HG03457 (cell line): ENCODE results near the gene GBX1.

Experiments used
- ATAC-seq: cut with Tn5 transposase; IDR thresholded peaks from one replicate; pipeline ENCODE4 v1.9.1; 2021; ENCODE audit warnings: moderate number of reproducible peaks; ENCODE audit not compliant: unreplicated experiment

GBX1 gene

DNA sequence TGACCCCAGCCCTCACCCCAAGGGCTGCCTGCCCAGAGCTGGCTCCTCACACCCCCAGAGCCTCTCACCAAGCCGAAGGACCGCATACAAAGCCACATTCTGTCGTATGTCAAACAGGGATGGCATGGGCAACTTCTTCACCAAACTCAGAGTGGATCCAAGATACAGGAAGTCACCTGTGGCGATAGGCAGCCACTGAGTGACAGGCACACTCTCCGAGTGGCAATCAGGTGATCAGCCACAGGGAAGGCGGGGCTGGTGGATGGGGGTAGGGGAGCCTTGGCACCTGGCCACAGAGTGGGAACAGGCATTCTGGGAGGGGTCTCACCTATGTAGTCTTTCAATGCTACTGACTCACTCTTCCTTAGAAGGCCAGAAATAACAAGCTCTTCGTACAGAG lies 26.7 kb upstream of the GBX1 start:
- ATAC-seq: no peak

DNA sequence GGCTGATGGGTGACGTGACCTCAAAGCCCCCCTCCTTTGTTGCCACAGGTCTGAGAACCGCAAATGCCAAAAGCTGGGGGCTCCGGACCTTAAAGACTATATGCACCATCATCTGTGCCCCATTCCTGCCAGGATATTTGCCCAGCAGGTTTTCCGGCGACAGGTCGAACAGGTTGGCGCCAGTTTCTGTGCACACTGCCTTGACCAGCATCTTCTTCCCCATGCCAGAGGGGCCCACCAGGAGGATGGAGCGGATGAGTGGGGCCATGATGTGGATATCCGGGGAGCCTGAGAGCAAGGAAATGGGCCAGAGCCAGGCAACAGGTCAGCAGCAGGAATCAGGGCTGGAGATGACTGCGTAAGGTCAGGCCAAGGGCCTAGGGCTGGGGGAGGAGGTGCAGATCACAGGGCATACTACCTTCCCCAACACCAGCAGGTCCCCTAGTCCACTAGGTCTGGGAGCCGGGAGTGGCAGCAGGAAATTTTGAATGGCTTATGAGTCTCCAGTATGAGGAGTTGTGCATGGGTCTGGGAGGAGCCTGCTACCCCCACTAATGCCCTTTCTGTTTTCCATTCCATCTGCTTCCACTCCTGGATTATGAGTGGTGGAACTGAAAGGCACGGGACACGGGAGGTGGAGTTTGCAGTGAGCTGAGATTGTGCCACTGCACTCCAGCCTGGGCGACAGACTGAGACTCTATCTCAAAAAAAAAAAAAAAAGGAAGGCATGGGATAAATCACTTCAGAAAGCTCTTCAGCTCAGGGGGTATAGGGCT lies 25.9 kb upstream of the GBX1 start:
- ATAC-seq: no peak

DNA sequence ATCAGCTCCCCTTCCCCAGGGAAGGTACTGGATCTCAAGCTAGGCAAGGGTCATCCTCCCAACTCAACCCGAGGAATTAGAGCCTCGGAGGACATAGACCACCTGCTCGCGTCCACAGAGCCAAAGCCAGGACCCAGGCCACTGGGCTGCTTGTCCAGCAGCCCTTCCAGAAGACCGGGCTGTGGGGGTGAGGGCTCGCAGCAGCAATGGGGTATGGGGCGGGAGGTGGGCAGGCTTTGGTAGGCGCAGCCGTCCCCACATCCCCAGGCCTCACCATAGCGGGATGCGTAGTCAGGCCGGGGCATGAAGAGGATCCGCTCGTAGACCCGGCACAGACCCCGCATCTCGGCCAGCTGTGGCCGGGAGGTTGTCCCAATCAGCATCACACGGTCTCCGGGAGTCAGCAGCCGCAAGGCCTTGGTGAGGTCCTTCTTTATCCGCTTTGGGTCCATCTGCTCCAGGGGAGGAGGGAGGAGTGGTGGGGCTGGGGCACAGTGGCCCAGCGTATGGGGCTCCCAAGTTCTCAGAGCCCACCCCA lies 24.6 kb upstream of the GBX1 start:
- ATAC-seq: no peak

DNA sequence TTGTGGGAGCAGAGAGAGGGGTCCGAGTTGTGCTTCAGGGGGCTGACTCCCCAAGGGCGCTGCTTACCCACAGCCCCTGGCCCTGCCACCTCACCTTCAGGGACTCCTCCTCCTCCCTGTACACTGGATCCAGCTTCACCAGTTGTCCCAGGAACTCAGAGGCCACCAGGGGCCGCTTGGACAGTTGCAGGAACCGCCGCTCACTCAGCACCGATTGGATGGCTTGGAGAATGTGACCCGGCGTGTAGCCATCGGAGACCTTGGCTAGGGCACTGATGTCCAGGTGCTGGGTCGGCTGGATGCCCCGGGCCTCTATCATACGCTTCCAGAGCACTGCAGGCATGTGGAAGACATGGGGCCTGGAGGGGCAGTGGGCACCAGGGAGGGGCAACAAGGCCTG lies 24.1 kb upstream of the GBX1 start:
- no peak for ATAC-seq

DNA sequence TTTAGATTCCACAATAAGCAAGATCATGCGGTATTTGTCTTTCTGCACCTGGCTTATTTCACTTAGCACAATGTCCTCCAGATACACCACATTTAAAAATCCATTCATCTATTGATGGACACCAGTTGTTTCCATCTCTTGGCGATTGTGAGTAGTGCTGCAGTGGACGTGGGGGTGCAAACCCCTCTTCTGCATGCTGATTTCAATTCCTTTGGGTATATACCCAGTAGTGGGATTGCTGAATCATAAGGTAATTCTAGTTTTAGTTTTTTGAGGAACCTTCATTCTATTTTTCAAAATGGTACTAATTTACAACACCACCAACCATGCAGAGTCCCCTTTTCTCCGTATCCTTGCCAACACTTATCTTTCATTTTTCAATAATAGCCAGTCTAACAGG lies 21.5 kb upstream of the GBX1 start:
- ATAC-seq: no peak

DNA sequence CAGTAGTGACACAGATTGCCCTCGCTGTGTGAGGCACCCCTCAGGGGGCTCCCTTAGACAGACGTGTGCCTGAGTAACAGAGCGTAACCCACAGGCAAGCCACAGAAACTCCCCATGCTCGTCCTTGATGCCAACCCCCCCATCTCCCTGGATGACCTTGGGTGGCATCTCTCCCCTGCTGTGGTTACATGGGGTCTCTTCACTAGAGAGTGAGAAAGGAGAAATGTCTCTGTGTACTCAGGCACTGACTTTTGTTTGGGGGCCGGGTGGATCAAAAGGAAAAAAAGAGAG lies 20.7 kb upstream of the GBX1 start:
- ATAC-seq: no peak

DNA sequence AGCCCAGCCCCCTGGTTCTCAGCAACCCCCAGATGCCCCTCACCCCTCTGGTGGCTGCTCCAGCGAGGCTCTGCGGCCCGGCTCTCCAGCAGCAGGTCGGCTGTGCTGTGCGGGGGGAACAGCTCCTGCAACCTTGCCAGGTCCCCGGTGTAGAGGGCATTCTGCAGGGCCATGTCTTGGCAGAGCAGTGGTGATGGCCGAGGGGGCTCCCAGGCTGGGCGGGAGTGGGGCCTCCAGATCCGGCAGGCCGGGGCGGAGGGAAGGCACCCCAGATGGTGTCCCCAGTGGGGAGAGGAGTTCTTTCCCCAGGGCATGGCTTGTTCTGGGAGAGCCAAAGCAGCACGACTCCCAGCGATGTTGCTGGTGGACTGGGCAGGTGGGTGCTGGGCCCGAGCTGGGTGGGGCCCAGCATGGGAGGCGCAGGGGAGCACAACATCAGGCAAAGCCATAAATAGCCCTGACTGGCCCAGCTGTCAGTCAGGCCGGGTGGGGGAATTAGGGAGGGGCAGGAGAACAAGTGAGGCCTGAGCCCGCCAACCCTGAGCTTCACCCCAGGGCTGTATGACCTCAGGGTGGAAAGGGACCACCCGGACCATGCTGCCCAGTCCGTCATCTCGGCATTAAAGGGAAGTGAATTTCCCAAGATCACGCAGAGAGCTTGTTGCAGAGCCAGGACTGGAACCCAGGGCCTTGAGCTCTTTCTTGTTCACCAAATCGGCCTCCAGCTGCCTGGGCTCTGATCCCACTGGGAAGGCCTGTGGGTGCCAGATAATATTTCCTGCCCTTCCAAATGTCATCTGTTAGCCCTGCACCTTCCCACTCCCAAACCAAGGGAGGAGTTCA lies 20.1 kb upstream of the GBX1 start:
- no peak for ATAC-seq

DNA sequence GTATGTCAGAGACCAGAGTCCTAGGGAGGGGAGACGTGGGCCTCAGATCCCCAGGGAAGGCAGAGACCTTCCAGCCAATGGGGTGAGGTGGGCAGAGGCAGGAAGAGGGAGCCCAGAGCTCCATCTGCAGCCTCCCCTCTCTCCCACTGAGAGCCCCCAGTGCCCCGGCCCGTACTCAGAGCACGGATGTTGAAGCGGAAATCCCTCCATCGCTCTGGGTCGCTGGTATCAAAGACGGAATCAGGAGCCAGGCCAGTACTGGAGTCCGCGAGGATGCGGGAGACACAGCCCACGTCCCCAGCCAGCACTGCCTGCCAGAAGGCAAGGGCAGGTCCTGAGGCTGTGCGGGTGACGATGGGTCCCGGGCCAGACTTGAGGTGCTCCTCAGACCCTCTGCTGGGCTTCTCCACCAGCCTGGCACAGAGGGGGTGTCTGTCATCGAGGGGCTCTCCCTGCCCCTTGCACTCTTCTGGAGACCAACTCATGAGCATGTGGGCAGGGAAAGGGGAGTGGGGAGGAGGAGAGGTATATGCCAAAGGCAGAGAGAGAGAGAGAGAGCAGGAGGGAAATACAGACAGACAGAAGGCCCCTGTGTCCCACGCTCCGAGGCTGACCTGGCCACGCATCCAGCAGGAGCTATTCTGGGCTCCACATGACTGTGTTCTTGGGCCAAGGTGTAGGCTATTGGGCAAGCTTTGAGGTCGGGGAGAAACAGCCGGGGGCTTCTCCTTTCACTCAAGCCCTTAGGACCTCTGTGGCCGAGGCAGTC lies 19.3 kb upstream of the GBX1 start, which contains the start of gene ASB10:
ASB10 (minus strand) TSS at position 611 of the 769 bp plus-strand sequence; CDS start at position 491, 120 bp downstream.
- no peak for ATAC-seq

DNA sequence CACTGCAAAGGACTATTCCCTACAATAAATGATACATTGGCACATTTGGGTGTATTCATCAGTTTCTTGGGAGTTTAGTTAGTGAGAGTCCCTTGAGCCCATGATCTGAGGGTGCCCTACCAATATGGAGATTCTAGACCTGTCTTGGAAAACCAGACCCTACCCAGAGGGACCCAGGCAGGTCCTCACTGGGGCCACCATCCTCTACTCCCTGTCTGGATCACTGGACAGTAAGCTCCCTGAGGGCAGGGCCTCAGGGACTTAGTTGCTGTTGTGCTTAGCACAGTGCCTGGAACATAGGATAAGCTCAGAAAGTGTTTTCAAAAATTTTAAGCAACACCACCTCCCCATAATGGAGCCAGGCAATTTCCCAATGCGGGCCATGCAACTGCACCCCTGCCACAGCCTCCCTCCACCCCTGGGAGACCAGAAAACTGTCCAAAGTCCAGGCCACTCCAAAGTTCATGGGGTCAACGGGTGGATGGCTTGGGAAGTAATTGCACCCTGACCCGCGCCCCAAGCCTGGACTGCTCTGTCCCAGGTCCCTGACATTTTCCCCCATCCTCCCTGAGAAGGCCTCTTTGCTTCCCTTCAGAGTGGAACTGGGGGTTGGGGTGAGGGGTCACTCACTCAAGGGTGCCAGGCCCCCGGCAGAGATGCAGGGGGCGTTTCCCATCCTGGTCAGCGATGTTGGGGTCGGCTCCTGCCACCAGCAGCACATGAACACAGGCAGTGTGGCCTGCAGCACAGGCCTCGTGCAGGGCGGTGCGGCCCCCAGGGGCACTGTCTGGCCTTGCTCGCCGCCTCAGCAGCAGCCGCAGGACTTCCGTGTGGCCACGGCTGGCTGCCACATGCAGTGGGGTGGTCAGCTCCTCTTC lies 18.5 kb upstream of the GBX1 start:
- ATAC-seq: no peak

DNA sequence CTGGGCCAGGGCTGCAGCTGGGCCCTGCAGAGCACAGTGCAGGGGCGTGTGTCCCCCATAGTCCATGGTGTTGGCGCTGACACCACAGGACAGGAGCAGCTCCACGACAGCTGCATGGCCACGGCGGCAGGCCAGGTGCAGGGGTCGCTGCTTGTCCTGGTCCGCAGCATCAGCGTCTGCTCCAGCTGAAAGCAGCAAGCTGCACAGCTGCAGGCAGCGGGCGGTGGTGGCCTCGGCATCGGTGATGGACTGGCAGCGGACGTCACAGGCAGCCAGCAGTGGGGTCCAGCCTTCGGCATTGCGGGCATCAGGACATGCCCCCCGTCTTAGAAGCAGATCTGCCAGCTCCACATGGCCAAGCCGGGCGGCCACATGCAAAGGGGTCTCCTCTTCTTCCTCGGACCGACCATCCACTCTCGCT lies 13.5 kb upstream of the GBX1 start:
- ATAC-seq: no peak

DNA sequence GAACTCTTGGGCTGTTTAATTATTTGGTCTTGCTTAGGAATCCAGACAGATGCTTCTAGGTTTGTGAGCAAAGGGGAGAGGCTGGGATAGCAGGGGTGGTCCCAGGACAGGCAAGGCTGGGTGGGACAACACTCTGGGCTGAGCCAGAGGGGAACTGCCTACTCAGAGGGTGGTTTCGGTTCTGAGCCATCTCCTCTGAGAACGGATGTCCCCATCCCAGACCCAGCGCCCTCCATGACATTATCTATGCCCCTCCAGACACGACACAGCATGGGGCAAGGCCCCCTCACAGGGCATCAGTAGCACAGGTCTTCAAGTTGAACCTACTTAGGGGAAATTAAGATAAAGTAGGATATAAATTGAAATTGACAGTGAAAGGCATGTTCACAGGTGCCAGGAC lies 12.5 kb upstream of the GBX1 start:
- no peak for ATAC-seq

DNA sequence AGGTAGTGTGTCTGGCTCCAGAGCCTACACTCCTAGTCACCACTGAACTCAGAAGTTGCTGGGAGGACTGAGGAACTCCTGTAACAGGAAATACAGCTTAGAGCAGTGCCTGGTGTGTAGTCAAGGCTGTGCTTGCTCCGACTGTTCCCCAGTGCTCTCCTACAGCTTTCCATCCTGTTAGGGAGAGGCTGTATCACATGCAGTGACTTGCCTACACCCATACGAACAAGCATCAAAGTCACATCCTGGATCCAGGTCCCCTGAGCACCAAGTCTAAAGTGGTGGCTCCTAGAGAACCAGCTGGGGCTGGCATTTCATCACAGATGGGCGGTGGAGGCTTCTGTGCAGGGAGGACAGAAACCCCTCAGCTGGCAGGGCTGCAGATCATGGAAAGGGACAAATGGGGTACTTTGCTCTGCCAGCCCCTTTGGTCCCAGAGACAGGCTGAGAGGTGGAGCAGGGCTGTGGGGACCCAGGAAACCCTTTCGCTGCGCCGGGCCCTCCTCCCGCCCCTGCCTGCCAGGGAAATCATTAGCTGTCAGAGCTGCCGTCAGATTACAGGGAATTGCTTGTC lies 11.9 kb upstream of the GBX1 start:
- no peak for ATAC-seq

DNA sequence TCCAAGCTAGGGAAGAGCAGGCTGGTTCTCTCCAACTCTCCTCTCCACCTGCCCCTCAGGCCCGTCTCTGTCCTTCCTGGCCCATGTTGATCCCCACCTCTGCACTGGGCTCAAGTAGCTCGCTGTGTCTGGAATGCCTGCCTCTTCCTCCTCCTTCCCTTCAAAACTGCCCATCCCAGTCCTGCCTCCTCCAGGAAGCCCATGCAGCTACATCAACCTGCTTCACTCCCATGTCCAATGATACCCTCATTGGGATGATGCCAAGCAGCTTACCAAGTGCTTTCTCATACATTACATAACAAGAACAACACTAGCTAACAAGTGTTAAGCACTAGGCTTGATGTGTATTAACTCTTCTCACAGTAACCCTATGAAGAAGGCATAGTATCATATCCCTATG lies 11.3 kb upstream of the GBX1 start:
- no peak for ATAC-seq

DNA sequence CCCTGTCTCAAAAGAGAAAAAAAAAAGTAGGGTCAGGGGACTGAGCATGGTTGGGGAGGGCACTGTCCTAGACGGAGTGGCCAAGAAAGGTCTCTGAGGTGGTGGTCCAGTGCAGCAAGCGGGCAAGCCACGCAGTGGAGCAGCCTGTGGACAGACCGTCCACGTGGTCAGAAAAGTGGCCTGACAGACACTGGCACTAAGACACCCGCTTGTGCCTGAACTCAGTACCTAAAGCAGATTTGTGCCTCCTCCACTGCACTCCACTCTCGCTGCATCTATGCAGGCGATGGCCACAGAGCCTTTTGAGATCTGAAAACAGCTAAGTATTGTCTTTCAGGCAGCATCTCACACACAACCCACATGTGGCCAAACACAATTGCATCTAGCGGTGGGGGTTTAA lies 10.7 kb upstream of the GBX1 start:
- no peak for ATAC-seq

DNA sequence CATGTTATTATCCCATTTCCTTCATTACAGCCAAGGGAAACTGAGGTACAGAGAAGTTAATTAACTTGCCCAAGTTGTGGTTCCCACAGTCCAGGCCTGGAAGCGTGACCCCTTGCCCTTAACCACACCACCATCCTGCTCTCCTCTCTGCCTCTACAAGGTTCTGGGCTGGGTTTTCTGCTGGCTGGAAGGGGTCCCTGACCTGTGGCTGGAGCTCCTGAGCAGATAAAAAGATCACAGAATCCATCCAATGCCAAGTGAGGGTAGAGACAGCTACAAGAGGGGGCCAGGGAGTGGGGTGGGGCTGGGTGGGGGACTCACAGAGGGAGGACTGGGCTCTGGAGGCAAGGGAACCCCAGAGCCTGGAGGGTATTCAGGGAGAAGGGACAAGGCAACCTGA lies 9.8 kb upstream of the GBX1 start:
- ATAC-seq: no peak

DNA sequence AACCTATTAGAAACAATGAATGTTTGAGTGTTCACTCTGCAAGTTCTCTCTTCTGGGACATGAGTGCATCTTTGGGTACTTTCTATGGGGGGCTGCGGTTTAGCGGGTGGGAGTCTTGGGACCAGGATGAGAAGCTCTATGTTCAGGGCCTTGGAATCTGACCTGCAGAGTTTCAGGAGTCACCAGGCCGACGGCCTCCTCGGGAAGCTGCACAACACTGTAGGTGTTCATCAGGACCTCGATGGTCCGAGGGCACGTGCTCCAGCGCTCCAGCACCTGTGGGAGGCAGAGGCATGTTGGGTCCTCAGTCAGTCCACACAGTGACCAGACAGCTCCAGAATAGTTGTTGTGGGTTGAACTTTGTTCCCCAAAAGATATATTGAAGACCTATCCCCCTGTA lies 8.9 kb upstream of the GBX1 start:
- no peak for ATAC-seq

DNA sequence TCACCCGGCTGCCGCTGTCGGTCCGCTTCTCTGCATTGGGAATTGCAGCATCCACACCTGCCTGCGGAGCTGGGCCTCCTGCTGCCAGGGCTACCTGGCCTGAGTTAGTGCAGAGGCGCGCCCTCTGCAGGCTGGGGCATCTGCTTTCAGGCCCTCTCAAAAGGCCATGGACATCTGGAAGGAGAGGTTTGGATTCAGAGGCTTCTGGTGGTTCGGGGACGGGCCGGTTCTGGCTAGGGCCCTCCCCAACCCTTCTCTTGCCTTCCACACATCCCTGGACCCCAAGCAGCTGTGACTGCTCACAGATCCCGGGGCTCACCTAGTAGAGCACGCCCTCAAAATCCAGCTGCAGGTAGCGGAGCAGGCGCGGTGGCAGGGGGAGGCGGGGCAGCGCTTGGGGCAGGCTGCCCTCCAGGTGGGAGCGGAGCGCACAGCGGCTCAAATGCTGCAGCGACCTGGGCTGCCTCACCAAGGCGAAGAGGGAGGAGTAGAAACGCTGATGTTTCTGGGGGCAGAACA lies 8.4 kb upstream of the GBX1 start:
- no peak for ATAC-seq

DNA sequence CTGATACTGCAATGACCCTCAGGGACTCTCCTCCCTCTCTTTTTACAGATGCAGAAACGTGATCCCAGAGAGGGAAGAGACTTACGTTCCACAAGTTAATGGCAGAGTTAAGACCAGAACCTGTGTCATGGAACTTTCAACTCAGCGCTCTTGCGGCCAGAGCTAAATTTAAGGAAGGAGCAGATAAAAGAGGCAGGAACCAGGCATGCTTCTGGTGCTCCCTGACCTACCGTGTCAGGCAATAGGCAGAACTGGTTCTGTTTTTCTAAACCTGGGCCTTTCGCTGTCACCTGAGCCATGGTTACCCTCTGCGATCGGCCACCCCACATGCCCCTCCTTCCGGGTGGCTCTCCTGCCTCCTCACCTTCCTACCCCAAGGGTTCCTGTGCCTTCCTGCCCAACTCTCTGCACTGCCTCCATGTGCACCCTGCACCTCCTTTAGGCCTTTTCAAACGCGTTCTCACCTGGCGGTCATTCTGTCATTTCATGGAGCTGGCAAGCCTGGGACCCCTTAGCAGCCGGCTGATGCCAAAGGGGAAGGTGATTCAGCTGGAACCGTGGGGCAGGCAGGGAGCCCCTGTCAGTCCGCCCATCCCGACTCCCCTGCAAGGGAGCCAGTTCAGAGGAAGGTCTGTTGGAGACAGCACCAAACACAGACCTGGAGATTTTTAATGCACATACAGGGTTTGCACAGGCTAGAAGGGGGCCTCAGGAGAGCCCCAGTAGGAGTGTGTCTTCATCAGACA lies 7.7 kb upstream of the GBX1 start:
- no peak for ATAC-seq
